ENCODE measurements around the gene ACOT7.

GRCh38 chr1:6234502-6235295, 158.9 kb downstream of the ACOT7 start:
- TF ChIP-seq SUZ12 (IDR thresholded peaks at IDR 0.05; ENCODE audit: extremely low read depth, insufficient read depth, insufficient read length) = no peak
- TF ChIP-seq YY1 (IDR thresholded peaks at IDR 0.05; ENCODE audit: insufficient read depth, insufficient read length) = no peak
